HEK293 (cell line): ENCODE data around the gene CLDN15.

Source experiments
- CTCF ChIP-seq: fragments of 450-650 bp; formaldehyde crosslinking; IDR thresholded peaks from 2 replicates; pipeline ENCODE4 v1.5.1; 2016; ENCODE audit warnings: missing biosample characterization, missing genetic modification characterization
- ZBTB20 ChIP-seq: fragments of 450-650 bp; formaldehyde crosslinking; IDR thresholded peaks from 2 replicates; pipeline ENCODE4 v1.5.1; 2016; ENCODE audit warnings: missing biosample characterization, missing genetic modification characterization
- ZNF776 ChIP-seq: fragments of 450-650 bp; formaldehyde crosslinking; IDR thresholded peaks from 2 replicates; pipeline ENCODE4 v1.5.0; 2017; ENCODE audit warnings: missing biosample characterization, missing genetic modification characterization, borderline replicate concordance
- ZSCAN5A ChIP-seq: fragments of 450-650 bp; formaldehyde crosslinking; IDR thresholded peaks from 2 replicates; pipeline ENCODE4 v1.5.1; 2016; ENCODE audit warnings: missing biosample characterization, missing genetic modification characterization

- TF ChIP-seq ZSCAN5A (tag by site-specific recombination) (no peak), ZBTB20 (tag by site-specific recombination) (no peak), CTCF (tag by site-specific recombination) (no peak), ZNF776 (tag by site-specific recombination) (no peak)
These were observed 27.5 kb downstream of the CLDN15 start for GRCh38 chr7:101210143-101210542.
